Duodenal mucosa (tissue), 2 donors: ENCODE measurements around the gene SERPIND1.

Experiments
- H3K27ac ChIP-seq: one replicate; pipeline ENCODE4 v1.7.0; 2013; ENCODE audit warnings: low read depth, low read length
- H3K27me3 ChIP-seq, 2 donors: one replicate each; pipeline ENCODE4 v1.7.0; 2013; ENCODE audit warnings: low read length in 2 of 2, control low read depth in 1 of 2; ENCODE audit not compliant: insufficient read depth in 2 of 2, control insufficient read depth in 1 of 2
- H3K36me3 ChIP-seq, 2 donors: one replicate each; pipeline ENCODE4 v1.7.0; 2013; ENCODE audit warnings: low read length in 2 of 2, control low read depth in 1 of 2; ENCODE audit not compliant: insufficient read depth in 2 of 2, control insufficient read depth in 1 of 2
- H3K4me1 ChIP-seq, 2 donors: one replicate each; pipeline ENCODE4 v1.7.0; 2013; ENCODE audit warnings: low read length in 2 of 2, control low read depth in 1 of 2; ENCODE audit not compliant: insufficient read depth in 2 of 2, control insufficient read depth in 1 of 2
- H3K4me3 ChIP-seq, 2 donors: one replicate each; pipeline ENCODE4 v1.7.0; 2013; ENCODE audit warnings: low read length in 2 of 2, low read depth in 1 of 2
- H3K9ac ChIP-seq, 2 donors: one replicate each; pipeline ENCODE4 v1.7.0; 2013; ENCODE audit warnings: low read length in 2 of 2, low read depth in 1 of 2
- H3K9me3 ChIP-seq, 2 donors: one replicate each; pipeline ENCODE4 v1.7.0; 2013; ENCODE audit warnings: low read length in 2 of 2, control low read depth in 1 of 2; ENCODE audit not compliant: control insufficient read depth in 1 of 2

SERPIND1 gene

GRCh38 chr22:20792221-20792965 is 18.5 kb downstream of the SERPIND1 start:
- Histone ChIP-seq H3K4me1 (peaks cover 0 to 15% of the 10 kb centered on the region in 2 donors), H3K27me3 (no peaks in the 10 kb centered on the region), H3K27ac (no peak overlapping the region), H3K9ac (no peak overlapping the region), H3K36me3 (peaks cover 40 to 48% of the 10 kb centered on the region in 2 donors), H3K4me3 (no peak overlapping the region), H3K9me3 (no peaks in the 10 kb centered on the region)

- Histone ChIP-seq H3K4me3 (no peak overlapping the region), H3K4me1 (peaks cover 0 to 15% of the 10 kb centered on the region in 2 donors), H3K9me3 (no peaks in the 10 kb centered on the region), H3K27me3 (no peaks in the 10 kb centered on the region), H3K36me3 (peaks cover 41 to 48% of the 10 kb centered on the region in 2 donors), H3K27ac (no peak overlapping the region), H3K9ac (no peak overlapping the region)
Observed at GRCh38 chr22:20792966-20793728, 19.2 kb downstream of the SERPIND1 start.

- H3K4me3 ChIP-seq = no peak overlapping the region
- no peak overlapping the region for H3K9ac ChIP-seq
- H3K9me3 ChIP-seq = no peaks in the 10 kb centered on the region
- no peak overlapping the region for H3K27ac ChIP-seq
- H3K27me3 ChIP-seq = no peaks in the 10 kb centered on the region
- H3K4me1 ChIP-seq = peaks cover 0 to 15% of the 10 kb centered on the region in 2 donors
- peaks cover 42 to 48% of the 10 kb centered on the region in 2 donors for H3K36me3 ChIP-seq
Observed at GRCh38 chr22:20793748-20794649, 20.1 kb downstream of the SERPIND1 start.

GRCh38 chr22:20794650-20795413 is 20.9 kb downstream of the SERPIND1 start:
- Histone ChIP-seq H3K36me3 (peaks cover 48 to 55% of the 10 kb centered on the region in 2 donors), H3K27ac (no peak overlapping the region), H3K9ac (no peak overlapping the region), H3K4me1 (peaks cover 0 to 10% of the 10 kb centered on the region in 2 donors), H3K27me3 (no peaks in the 10 kb centered on the region), H3K4me3 (no peak overlapping the region), H3K9me3 (no peaks in the 10 kb centered on the region)

DNA sequence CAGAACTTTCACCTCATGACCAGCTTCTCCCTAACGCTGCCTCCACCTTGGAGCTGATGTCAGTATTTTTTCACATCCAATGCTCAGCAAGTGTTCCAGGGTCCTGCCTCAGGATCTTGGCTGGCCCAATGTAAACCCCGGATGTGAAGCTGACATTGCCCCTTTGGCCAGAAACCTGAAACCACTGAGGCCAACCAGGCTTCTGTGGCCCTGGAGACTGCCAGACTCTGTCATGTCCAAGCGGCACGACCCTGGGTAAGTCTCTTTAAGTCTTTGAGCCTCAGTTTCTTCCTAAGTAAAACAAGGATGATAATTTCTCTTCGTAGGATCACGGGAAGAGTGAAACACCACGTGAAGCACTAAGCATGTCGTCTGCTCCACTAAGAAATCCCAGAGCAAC is 22.8 kb downstream of the SERPIND1 start:
- no peak overlapping the region for H3K4me3 ChIP-seq
- H3K36me3 ChIP-seq = peaks cover 48 to 68% of the 10 kb centered on the region in 2 donors
- H3K9ac ChIP-seq = no peak overlapping the region
- no peaks in the 10 kb centered on the region for H3K27me3 ChIP-seq
- no peaks in the 10 kb centered on the region for H3K9me3 ChIP-seq
- H3K27ac ChIP-seq = no peak overlapping the region
- H3K4me1 ChIP-seq = no peaks in the 10 kb centered on the region

GRCh38 chr22:20798218-20798617 is 24.3 kb downstream of the SERPIND1 start:
- no peaks in the 10 kb centered on the region for H3K27me3 ChIP-seq
- no peak overlapping the region for H3K27ac ChIP-seq
- H3K4me3 ChIP-seq = no peak overlapping the region
- peaks cover 49 to 73% of the 10 kb centered on the region in 2 donors for H3K36me3 ChIP-seq
- no peaks in the 10 kb centered on the region for H3K9me3 ChIP-seq
- no peak overlapping the region for H3K9ac ChIP-seq
- H3K4me1 ChIP-seq = no peaks in the 10 kb centered on the region

DNA sequence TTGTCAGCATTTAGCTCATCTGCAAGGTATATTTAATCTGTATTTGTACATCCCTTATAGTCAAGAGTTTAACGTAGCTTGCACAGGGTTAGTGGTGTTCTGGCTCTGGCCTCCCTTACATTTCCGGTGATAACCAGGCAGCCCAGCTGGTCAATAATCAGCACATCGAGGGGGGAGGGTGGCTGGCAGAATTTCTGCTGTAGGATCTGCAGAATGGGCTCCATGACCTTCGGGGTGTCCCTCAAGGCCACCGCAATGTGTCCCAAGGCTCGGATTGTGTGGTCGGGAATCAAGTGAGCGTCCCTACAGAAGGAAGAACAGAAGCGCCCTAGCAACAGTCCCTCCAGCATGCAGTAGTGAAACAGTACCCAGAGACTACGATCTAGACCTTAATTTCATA is 25.1 kb downstream of the SERPIND1 start:
- Histone ChIP-seq H3K36me3 (peaks cover 52 to 79% of the 10 kb centered on the region in 2 donors), H3K9ac (no peak overlapping the region), H3K4me3 (no peak overlapping the region), H3K27ac (no peak overlapping the region), H3K27me3 (no peaks in the 10 kb centered on the region), H3K4me1 (no peaks in the 10 kb centered on the region), H3K9me3 (no peaks in the 10 kb centered on the region)

GRCh38 chr22:20799449-20799848 is 25.5 kb downstream of the SERPIND1 start:
- no peak overlapping the region for H3K9ac ChIP-seq
- H3K36me3 ChIP-seq = peaks cover 53 to 84% of the 10 kb centered on the region in 2 donors

DNA sequence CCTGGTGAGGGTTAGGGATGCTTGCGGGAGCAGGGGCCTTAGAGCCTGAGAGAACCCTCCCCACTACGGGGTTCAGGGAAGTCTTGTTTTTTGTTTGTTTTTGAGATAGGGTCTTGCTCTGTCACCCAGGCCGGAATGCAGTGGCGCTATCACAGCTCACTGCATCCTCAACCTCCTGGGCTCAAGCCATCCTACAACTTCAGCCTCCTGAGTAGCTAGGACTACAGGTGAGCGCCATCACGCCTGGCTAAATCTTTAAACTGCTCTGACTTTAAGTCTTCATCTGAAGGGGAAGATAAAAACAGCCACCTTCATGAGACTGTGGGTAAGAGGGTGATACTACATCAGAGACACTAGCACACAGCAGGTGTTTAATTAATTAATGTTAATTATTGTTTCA is 28.5 kb downstream of the SERPIND1 start:
- H3K4me1 ChIP-seq = no peaks in the 10 kb centered on the region
- H3K27ac ChIP-seq = no peak overlapping the region
- H3K9me3 ChIP-seq = no peaks in the 10 kb centered on the region
- H3K9ac ChIP-seq = no peak overlapping the region
- no peaks in the 10 kb centered on the region for H3K27me3 ChIP-seq
- H3K36me3 ChIP-seq = peaks cover 54 to 87% of the 10 kb centered on the region in 2 donors
- no peak overlapping the region for H3K4me3 ChIP-seq

More at GRCh38 chr22:20799449-20799848, 25.5 kb downstream of the SERPIND1 start:
- Histone ChIP-seq H3K4me3 (no peak overlapping the region), H3K27ac (no peak overlapping the region), H3K27me3 (no peaks in the 10 kb centered on the region), H3K4me1 (no peaks in the 10 kb centered on the region), H3K9me3 (no peaks in the 10 kb centered on the region)
